Ovary (tissue), 3 donors: ENCODE results near the gene DYNC1I1.

Source experiments
- CTCF ChIP-seq, 3 donors: fragments of 450-650 bp in 2 of 3; fragments of 200-600 bp in 1 of 3; IDR thresholded peaks; one replicate each; pipeline versions ENCODE4 v1.5.1 to v1.8.0; 2016 to 2022; ENCODE audit warnings: antibody characterized with exemption in 3 of 3, mild to moderate bottlenecking in 1 of 3
- EP300 ChIP-seq: sonication (generic); formaldehyde crosslinking; IDR thresholded peaks from one replicate; pipeline ENCODE4 v1.6.1; 2017; ENCODE audit warnings: antibody characterized with exemption
- POLR2A ChIP-seq: fragments of 450-650 bp; IDR thresholded peaks from one replicate; pipeline ENCODE4 v1.6.1; 2017; ENCODE audit warnings: antibody characterized with exemption, mild to moderate bottlenecking, moderate library complexity
- donor health status: DM: no; HTN: no; CAD: no.

GRCh38 chr7:95906851-95907250, 134.5 kb downstream of the DYNC1I1 start:
- TF ChIP-seq CTCF (IDR thresholded peaks at IDR 0.05) (no peak), POLR2A (no peak), EP300 (no peak)
